Dermis blood vessel endothelial cell (primary cell): Measurements from ENCODE around the gene TAPBPL. TPM values are rescaled to one million over a fixed set of nuclear protein-coding genes. Genes with fewer than 3 reads are reported as not detected.
A peak's percentile ranks its signal among the peaks of the same experiment; 100 is the strongest.

ENCODE experiments used
- DNase-seq: peaks from one replicate; pipeline ENCODE4 v3.0.0; 2010
- total RNA-seq: library from RNA; depleted of rRNA; stranded (reverse); fragments of >200 nt; gene quantifications from 2 replicates; pipeline ENCODE4 v1.2.3, GENCODE V29; 2014

The TAPBPL gene
- total RNA-seq, 1 donor from 2014 or later: 23.0 TPM

DNA sequence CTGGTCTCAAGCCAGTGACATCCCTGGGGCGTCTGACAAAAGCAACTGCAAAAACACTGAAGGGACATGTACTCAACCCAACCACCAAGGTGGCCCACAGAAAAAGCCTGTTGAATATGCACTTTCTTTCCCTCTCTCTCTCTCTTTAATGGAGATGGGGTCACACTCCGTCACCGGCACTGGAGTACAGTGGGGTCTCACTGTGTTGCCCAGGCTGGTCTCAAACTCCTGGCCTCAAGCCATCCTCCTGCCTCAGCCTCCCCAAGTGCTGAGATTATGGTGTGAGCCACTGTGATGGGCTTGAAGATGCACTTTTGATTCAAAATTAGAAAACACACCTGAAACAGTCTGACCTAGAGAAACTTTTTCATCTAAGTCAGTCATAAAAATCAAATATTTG, 14.3 kb upstream of the TAPBPL start:
- no peak for DNase-seq

DNA sequence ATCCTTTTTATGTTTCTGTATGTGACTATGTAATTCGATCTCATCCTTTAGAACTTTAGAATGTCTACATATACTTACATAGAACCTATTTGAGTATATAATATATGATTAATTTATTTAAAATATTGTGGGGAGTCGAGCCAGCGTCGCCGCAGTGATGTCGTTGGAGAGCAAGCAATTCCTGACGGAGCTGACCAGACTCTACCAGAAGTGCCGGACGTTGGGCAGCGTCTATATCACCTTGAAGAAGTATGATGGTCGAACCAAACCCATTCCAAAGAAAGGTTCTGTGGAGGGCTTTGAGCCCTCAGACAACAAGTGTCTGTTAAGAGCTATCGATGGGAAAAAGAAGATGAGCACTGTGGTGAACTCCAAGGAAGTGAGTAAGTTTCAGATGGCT, 13.5 kb upstream of the TAPBPL start:
- no peak for DNase-seq

DNA sequence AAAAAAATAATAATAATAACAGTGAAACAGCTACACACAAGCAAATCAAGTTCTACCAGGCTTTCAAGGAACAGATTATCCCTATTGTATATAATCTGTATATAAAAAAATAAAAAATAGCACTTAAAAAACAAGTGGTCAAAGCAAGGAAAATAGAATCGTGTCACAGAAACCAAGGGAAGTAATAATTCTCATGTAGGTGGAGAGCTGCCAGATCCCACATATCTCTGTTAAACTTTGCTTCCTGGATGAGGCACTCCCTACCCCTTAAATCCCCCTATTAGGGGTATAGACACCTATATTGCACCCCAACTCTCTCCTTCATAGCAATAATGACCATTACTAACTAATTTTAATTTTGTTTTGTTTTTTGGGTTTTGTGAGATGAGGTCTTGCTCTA, 11.5 kb upstream of the TAPBPL start:
- DNase-seq: no peak

DNA sequence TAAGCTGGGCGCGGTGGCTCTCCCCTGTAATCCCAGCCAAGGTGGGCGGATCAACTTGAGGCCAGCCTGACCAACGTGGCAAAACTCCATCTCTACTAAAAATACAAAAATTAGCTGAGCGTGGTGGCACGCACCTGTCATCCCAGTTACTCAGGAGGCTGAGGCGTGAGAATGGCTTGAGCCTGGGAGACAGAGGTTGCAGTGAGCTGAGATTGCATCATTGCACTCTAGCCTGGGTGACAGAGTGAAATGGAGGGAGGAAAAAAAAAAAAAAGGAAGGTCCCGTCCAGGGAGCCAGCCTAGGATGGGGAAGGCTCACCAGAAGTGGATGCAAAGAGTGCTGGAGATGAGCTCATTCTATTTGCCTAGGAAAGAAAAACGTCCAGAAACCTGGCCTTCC, 9.0 kb upstream of the TAPBPL start:
- no peak for DNase-seq

DNA sequence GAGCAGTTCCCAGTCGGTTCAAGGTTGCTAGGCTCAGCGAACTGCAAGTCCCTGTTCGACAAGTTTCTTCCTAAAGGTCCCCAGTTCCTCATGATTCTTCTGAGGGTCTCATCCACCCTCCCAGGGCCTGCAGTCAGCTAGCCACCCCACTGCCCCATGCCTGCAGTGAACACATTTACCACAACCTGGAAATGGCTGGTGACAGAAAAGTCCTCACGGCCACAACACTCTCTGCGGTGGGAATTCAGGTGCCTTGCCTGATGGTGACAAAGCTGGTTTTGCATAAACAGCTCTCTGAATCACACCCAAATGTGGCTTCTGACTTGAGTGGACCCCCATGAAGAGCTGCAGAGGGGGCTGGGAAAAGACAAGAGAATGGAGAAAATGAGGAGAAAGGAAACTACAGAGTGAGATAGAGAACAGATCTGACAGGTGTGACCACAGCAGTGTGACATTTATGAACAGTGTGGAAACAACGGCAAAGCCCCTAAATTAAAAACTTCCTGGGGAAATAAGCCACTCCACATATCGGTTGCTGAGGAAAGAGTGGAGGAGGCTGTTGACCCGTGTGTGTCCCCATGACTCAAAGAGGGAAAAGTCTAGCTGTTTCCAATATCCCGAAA, 8.4 kb upstream of the TAPBPL start:
- DNase-seq: no peak

DNA sequence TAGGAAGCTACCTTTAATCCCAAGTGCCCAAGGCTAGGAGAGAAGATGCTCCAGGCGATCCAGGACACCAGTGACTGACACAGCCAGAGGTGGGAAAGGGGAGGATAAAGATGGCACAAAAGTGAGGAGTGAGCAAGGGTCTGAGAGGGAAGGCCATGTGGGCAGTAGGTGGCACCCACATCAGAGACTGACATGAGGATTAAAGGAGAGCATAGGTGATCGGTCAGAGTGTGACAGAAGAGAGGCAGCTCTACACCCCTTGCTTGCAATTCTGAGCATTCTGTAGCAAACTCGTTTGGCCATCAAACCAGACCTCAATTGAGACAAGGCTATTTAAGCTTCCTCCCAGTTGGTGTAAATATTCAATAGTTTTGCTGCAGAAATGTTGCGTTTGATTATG, 7.8 kb upstream of the TAPBPL start:
- no peak for DNase-seq

DNA sequence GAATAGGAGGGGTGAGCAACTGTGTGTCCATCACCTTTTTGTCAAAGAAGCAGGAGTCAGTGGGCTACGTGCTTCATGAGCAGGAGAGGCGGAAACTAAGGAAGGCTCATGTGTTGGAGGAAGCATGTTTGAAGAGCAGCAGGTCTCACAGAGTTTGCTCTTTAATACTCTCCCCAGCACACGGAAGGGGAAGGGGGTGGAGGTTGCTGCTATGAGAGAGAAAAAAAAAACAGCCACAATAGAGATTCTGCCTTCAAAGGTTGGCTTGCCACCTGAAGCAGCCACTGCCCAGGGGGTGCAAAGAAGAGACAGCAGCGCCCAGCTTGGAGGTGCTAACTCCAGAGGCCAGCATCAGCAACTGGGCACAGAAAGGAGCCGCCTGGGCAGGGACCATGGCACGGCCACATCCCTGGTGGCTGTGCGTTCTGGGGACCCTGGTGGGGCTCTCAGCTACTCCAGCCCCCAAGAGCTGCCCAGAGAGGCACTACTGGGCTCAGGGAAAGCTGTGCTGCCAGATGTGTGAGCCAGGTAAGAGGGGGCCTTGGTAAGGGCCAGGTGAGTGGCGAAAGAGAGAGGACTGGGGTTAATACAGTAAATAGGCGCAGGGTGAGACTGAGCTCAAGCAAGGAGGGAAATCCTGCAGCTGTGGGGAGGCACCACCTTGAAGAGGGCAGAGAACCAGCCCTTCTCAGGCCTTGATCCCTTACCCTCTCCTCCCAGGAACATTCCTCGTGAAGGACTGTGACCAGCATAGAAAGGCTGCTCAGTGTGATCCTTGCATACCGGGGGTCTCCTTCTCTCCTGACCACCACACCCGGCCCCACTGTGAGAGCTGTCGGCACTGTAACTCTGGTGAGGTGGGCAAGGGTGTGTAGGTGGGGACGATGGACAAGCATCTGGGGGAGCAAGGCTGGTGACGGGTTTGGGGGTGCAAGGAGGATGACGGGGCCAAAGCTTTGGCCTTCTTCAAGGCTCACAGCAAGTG, 6.8 kb upstream of the TAPBPL start, which contains the start of gene CD27:
CD27 (plus strand) TSS at position 252 of the 985 bp plus-strand sequence; CDS start at position 393, 141 bp downstream.
- DNase-seq: no peak

DNA sequence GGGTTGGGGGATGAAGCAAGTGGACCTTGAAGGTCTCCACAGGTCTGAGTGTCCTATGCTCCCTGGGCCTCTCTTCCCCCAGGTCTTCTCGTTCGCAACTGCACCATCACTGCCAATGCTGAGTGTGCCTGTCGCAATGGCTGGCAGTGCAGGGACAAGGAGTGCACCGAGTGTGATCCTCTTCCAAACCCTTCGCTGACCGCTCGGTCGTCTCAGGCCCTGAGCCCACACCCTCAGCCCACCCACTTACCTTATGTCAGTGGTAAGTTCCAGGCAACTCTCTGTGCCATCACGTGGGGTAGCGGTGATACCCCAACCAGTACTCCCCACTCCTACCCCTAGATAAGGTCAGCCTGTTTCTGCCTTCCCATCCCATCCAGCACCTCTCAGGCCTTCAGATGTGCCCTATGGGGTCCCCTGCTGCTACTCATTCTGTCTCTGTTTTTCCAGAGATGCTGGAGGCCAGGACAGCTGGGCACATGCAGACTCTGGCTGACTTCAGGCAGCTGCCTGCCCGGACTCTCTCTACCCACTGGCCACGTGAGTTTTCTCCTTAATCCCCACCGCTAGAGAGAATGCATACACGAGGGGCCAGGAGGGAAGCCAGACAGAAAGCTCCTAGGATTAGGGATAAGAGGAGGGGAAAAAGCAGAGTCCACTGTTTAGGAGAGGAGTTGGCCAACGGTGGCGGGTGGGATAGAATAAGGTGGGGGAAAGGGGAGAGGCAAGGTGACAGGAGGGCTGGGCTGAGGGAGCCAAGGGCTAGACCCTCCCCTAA, 1.6 kb upstream of the TAPBPL start:
- no peak for DNase-seq

DNA sequence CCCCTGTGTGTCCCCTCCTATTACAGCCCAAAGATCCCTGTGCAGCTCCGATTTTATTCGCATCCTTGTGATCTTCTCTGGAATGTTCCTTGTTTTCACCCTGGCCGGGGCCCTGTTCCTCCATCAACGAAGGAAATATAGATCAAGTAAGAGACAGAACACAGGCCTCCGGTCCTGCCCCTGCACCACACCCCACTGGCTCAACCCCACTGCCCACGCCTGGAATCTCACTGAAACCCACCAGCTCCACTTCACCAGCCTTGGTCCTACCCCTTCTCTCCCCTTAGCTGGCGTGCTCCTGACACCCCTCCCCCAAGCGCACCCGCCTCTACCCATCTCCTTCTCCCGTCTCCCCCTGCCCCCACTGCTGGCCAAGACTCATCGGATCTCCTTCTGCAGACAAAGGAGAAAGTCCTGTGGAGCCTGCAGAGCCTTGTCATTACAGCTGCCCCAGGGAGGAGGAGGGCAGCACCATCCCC, 934 bp upstream of the TAPBPL start:
- no peak for DNase-seq

DNA sequence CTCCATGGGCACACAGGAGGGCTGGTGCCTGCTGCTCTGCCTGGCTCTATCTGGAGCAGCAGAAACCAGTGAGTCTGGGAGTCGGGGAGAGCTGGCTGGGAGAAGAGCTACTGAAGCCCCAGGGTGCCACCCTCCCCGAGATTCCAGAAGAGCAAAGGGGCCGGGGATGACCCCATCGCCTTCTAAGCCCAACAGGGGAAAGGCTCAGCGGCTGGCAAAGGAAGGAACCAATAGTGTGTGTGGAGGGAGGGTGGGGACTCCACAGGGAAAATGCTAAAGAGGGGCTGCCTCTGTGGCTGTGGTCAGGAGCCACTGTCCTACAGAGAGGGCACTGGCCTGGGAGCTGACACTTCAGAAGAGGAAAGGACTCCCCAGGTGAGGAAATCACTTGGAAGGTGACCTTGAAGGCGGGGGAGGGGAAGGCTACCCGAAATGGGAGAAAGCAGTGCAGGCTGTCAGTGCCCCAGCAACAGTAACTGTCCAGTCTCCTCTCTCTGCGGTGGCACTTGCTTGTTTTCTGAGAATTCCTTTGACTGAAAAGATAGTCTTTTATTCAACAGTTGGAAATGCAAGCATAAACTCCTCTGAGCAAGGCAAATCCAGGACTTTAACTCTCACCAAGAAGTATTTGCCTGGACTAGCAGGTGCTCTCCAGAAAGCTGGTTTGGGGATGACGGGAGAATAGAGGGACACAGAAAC, 552 bp downstream of the TAPBPL start:
- peak; percentile 30 for DNase-seq

DNA sequence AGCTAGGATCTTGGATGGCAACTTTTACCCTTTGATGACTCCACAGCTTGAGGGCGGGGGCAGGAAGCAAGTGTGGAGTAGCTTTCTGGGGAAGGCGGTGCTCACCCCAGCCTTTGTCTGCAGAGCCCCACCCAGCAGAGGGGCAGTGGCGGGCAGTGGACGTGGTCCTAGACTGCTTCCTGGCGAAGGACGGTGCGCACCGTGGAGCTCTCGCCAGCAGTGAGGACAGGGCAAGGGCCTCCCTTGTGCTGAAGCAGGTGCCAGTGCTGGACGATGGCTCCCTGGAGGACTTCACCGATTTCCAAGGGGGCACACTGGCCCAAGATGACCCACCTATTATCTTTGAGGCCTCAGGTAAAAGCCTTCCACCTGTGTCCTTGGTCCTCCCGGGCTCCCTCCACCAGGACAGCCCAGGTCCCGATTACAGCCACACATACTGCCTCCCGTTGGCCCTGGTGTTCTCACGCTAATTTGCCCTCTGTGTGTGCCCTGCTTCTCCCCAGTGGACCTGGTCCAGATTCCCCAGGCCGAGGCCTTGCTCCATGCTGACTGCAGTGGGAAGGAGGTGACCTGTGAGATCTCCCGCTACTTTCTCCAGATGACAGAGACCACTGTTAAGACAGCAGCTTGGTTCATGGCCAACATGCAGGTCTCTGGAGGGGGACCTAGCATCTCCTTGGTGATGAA, 1.2 kb downstream of the TAPBPL start:
- DNase-seq: peak; percentile 70

DNA sequence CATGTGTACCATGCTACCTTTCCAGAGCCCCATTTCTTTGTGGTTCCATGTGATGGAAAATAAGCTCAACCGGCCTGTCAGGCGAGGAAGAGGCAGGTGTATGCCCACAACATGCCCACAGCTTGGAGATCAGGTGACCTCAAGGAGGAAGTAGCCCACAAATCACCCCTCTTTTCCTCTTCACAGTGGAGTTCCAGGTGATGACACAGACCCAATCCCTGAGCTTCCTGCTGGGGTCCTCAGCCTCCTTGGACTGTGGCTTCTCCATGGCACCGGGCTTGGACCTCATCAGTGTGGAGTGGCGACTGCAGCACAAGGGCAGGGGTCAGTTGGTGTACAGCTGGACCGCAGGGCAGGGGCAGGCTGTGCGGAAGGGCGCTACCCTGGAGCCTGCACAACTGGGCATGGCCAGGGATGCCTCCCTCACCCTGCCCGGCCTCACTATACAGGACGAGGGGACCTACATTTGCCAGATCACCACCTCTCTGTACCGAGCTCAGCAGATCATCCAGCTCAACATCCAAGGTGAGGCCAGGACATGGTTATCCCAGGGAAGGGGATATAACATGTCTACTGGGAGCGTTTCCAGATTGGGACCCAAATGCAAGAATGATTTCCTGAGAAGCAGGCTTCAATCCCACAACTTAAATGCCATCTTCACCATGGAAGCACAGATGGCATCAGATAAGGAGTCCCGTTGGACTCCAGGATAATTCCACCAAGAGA, 5.5 kb downstream of the TAPBPL start:
- DNase-seq: no peak

DNA sequence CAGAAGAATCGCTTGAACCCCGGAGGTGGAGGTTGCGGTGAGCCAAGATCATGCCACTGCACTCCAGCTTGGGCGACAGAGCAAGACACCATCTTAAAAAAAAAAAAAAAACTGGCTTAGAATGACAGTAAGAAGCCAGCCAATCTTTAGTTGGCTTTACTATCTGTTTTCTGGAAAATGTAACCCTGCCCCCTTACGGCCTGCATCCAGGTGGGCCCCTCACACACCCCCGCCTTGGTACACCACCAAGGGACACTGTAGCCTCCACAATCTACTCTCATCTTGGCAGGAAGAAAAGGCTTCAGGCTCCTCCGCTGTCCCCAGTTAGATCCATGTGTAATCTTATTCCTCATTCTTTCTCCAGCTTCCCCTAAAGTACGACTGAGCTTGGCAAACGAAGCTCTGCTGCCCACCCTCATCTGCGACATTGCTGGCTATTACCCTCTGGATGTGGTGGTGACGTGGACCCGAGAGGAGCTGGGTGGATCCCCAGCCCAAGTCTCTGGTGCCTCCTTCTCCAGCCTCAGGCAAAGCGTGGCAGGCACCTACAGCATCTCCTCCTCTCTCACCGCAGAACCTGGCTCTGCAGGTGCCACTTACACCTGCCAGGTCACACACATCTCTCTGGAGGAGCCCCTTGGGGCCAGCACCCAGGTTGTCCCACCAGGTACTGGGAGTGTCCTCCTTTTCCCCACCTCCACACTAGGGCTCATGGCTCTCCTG, 6.6 kb downstream of the TAPBPL start:
- no peak for DNase-seq

DNA sequence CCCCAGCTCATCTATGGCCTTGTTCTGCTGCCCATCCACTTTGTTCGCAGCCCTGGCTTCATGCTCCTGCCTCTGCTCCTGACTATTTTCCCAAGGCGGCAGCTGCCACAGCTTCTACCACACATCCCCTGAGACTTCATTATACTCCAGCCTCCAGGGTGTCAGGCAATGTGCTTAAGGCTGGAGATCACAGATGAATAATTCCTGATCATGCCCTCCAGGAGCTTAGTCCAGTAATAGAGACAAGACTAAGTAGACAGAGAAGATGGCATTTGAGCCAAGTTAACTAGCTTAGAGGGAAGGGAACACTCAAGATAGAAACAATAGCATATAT, 7.1 kb downstream of the TAPBPL start:
- no peak for DNase-seq

DNA sequence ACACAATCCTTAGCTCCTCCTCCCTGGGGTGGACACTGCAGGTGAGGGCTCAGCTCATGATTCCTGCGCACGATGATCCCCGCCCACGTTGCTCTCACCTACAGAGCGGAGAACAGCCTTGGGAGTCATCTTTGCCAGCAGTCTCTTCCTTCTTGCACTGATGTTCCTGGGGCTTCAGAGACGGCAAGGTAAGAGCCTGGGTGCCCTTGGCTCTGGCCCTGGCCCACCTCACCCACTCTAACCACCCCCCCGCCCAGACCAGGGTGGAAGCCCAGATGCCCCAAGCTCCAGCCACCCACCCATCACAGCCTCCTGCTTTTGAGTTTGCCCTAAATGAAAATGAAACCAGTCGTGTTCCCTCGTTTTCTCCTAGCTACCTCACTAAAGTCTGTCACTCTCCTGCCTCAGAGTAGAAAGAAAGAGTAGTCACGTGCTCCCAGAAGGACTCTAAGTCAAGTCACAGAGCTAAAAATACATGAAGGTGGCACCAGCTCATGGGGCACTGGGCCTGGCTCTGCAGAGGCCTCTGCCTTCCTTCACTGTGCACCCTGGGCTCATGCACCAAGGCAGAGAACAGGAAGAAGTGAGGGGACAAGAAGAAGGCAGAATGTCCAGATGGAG, 9.0 kb downstream of the TAPBPL start:
- no peak for DNase-seq

DNA sequence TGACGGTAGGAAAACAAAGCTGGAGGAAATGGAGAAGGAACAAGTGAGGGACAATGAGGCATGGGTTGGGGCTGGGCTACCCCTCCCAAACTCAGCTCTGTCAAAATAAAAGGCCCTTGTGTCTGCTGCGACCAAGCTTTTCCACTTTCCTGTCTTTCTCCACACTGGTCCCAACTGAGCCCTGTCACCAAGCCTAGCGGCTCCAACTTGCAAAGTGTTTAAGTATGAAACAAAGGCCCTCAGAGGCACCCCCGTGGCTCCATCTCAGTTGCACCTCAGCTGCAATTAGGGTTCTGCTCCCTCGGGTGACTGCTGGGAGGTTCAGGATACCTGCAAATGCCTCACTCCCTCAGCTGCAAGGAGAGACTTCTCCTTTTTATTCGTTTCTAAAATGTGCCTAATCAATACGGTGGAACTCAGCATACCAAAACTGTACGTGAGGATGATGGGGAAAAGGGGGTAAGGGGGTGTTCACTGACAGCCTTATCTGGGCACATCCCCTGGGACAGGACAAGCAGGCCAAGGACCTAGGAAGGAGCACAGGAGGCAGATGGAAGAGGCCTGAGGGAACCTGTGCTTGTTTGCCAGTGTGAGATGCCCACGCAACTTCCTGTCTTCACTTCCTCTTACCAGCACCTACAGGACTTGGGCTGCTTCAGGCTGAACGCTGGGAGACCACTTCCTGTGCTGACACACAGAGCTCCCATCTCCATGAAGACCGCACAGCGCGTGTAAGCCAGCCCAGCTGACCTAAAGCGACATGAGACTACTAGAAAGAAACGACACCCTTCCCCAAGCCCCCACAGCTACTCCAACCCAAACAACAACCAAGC, 9.8 kb downstream of the TAPBPL start:
- peak; percentile 55 for DNase-seq

DNA sequence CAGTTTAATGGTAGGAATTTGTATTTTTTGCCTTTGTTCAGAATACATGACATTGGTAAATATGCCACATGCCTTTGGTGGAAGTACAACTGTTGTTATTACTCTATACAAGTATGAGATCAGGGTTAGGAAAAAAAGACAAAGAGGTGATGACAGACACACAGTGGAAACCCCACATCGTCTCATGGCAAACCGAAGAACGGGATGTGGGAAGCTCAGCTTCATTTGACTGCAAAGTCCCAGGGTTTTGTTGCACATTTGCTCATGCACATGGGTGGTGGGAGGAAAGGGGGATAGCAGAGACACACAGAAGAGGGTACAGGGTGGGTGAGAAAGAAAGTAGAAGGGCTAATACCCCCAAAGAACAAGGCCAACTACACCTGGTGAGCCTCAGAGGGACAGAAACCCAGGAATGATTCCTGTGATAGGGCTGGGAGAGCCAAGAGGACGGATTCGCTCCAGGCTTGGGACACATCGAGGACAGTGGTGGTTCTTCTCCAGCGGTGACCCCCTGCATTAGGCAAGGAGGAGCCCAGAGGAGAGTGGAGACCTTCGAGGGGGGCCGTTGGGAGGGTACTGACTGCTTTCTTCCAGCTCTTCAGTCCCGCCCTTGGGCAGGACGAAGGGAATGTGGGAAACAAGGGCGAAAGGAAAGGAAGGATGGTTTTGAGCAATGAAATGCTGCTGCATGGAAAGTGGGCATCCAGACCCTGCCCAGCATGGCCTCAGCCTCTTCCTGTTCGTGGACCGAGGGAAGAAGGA, 10.6 kb downstream of the TAPBPL start:
- peak; percentile 43 for DNase-seq

DNA sequence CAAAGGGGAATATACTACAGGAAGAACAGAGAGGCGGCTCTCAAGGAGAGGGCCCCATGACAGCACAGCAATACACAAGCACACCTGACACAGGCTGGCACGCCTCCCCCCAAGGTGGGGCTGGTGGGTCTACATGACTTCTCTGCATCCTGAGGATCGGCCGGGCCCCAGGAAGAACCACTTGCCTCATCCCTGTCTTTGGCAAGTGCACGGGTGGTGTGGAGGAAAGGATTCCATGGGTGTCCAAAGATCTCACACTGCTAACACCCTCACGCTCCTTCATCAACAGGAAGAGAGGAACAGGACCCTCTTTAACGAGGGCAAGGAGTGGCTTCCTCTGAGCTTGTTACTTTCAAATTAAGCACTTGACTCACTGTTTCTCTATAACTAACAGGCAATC, 11.4 kb downstream of the TAPBPL start:
- peak; percentile 30 for DNase-seq
